ENCODE data around the gene ARHGAP26.

GRCh38 chr5:143094087-143094521 is 323.9 kb downstream of the ARHGAP26 start:
- TF ChIP-seq, protein P1, sequence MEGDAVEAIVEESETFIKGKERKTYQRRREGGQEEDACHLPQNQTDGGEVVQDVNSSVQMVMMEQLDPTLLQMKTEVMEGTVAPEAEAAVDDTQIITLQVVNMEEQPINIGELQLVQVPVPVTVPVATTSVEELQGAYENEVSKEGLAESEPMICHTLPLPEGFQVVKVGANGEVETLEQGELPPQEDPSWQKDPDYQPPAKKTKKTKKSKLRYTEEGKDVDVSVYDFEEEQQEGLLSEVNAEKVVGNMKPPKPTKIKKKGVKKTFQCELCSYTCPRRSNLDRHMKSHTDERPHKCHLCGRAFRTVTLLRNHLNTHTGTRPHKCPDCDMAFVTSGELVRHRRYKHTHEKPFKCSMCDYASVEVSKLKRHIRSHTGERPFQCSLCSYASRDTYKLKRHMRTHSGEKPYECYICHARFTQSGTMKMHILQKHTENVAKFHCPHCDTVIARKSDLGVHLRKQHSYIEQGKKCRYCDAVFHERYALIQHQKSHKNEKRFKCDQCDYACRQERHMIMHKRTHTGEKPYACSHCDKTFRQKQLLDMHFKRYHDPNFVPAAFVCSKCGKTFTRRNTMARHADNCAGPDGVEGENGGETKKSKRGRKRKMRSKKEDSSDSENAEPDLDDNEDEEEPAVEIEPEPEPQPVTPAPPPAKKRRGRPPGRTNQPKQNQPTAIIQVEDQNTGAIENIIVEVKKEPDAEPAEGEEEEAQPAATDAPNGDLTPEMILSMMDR (IDR thresholded peaks at IDR 0.05 in 8 of 11, conservative IDR thresholded peaks at IDR 0.05 in 3 of 11): no peak
- no peak for TF ChIP-seq POLR2A (IDR thresholded peaks at IDR 0.05)
- TF ChIP-seq POLR2AphosphoS5 (IDR thresholded peaks at IDR 0.05): no peak
